Measurements from ENCODE around the gene MAP3K6.

Gene MAP3K6

DNA sequence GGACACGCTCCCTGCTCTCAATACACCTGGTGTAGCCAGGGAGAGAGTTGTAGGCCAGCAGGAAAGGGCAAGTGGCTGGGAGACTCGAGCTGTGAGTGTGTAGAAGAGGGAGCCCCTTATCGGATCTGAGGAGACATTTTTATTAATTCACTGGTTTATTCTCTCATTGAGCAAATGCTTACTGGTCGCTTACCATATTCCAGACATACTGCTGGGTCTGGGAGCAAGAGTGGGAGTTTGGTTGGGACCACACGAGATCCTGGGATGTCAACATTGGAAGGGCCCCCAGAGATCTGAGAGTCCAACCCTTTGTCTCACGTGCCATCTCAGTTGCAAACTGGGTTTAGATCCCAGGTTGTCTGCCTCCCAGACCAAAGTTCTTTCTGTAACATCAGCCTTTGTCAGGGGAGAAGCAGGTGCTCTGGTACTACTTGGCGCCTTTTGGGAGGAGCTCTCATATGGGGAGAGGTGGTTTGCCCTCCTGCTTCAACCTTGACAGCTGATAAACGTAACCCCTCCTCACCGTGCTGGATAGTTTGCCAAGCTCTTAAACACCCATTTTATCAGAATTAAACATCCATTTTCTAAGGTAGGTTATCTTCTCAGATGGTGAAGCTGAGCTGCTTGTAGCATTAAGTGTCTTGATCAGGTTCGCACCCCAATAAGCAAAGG is 44.1 kb downstream of the MAP3K6 start:
- peak overlapping the region; percentile 89 for H4K12ac ChIP-seq (ENCODE audit: low read depth, low read length)
- no peak for DNase-seq
- WGBS (ENCODE audit: extremely low coverage, insufficient coverage, insufficient read length): no CpG with 5 or more reads among the region's 10 CpGs
- peak overlapping the region; percentile 92 for H2AK5ac ChIP-seq (ENCODE audit: low read length)
- H4K91ac ChIP-seq (ENCODE audit: low read depth, low read length): peak overlapping the region; percentile 93
- H3K4me2 ChIP-seq (ENCODE audit: low read length): peak overlapping the region; percentile 83
- peak overlapping the region; percentile 96 for H4K8ac ChIP-seq (ENCODE audit: low read depth, low read length)
- peak overlapping the region; percentile 97 for H3K4ac ChIP-seq (ENCODE audit: low read depth, low read length)
- peak overlapping the region; percentile 87 for H3K18ac ChIP-seq (ENCODE audit: low read length)
- H2AFZ ChIP-seq (ENCODE audit: insufficient read depth, low read length, poor library complexity): peak overlapping the region; percentile 76
- H3K79me1 ChIP-seq (ENCODE audit: low read length): peaks cover 4% of the 10 kb centered on the region
- no peak overlapping the region for H2BK12ac ChIP-seq (ENCODE audit: low read length)
- no peaks in the 10 kb centered on the region for H3K27me3 ChIP-seq (ENCODE audit: insufficient read depth, low read length)
- no peaks in the 10 kb centered on the region for H3K9me3 ChIP-seq (ENCODE audit: insufficient read depth, low read depth, low read length)
- H3K36me3 ChIP-seq (ENCODE audit: control insufficient read depth in 1 of 2, insufficient read depth in 2 of 2, low read length in 2 of 2): peaks cover 9 to 14% of the 10 kb centered on the region in 2 experiments
- peaks cover 11% of the 10 kb centered on the region for H3K79me2 ChIP-seq (ENCODE audit: control insufficient read depth, insufficient read depth, low read length, poor library complexity)
- H3K27ac ChIP-seq (ENCODE audit: low read depth, low read length): peak overlapping the region; percentile 87
- peak overlapping the region; percentile 97 for H3K14ac ChIP-seq (ENCODE audit: low read length)
- peak overlapping the region; percentile 89 for H3K9ac ChIP-seq (ENCODE audit: low read length)
- H3K4me1 ChIP-seq (ENCODE audit: control insufficient read depth in 1 of 2, insufficient read depth in 2 of 2, low read length in 2 of 2): peaks cover 10 to 11% of the 10 kb centered on the region in 2 experiments
- peak overlapping the region; percentile 56 for H2BK120ac ChIP-seq (ENCODE audit: insufficient read depth, low read length, poor library complexity)
- H2BK5ac ChIP-seq (ENCODE audit: low read depth, low read length, poor library complexity): peak overlapping the region; percentile 66
- H3K23ac ChIP-seq (ENCODE audit: low read length): no peak overlapping the region
- H3K4me3 ChIP-seq (ENCODE audit: low read depth, low read length): peak overlapping the region; percentile 92

GRCh38 chr1:27321813-27322568 is 44.8 kb downstream of the MAP3K6 start, which contains the start of gene TMEM222:
Gene TMEM222 (plus strand): TSS chr1:27322163. CDS start chr1:27322198, 35 bp downstream.
- H3K9ac ChIP-seq (ENCODE audit: low read length): peak within 1 kb of the TSS; percentile 89
- H2AK5ac ChIP-seq (ENCODE audit: low read length): peak within 1 kb of the TSS; percentile 92
- H3K36me3 ChIP-seq (ENCODE audit: control insufficient read depth in 1 of 2, insufficient read depth in 2 of 2, low read length in 2 of 2): peaks cover 6 to 13% of the 10 kb centered on the region in 2 experiments
- H3K27ac ChIP-seq (ENCODE audit: low read depth, low read length): peak within 1 kb of the TSS; percentile 87
- H3K9me3 ChIP-seq (ENCODE audit: insufficient read depth, low read depth, low read length): no peaks in the 10 kb centered on the region
- peak within 1 kb of the TSS; percentile 93 for H4K91ac ChIP-seq (ENCODE audit: low read depth, low read length)
- peak within 1 kb of the TSS; percentile 97 for H3K14ac ChIP-seq (ENCODE audit: low read length)
- peak within 1 kb of the TSS; percentile 87 for H3K18ac ChIP-seq (ENCODE audit: low read length)
- H3K4ac ChIP-seq (ENCODE audit: low read depth, low read length): peak within 1 kb of the TSS; percentile 97
- H4K8ac ChIP-seq (ENCODE audit: low read depth, low read length): peak within 1 kb of the TSS; percentile 96
- peak within 1 kb of the TSS; percentile 56 for H2BK120ac ChIP-seq (ENCODE audit: insufficient read depth, low read length, poor library complexity)
- H4K12ac ChIP-seq (ENCODE audit: low read depth, low read length): peak within 1 kb of the TSS; percentile 89
- DNase-seq: peak; percentile 98
- H2BK5ac ChIP-seq (ENCODE audit: low read depth, low read length, poor library complexity): peak within 1 kb of the TSS; percentile 66
- H3K79me2 ChIP-seq (ENCODE audit: control insufficient read depth, insufficient read depth, low read length, poor library complexity): peaks cover 11% of the 10 kb centered on the region
- no CpG with 5 or more reads among the region's 67 CpGs for WGBS (ENCODE audit: extremely low coverage, insufficient coverage, insufficient read length)
- peaks cover 4% of the 10 kb centered on the region for H3K79me1 ChIP-seq (ENCODE audit: low read length)
- H3K27me3 ChIP-seq (ENCODE audit: insufficient read depth, low read length): no peaks in the 10 kb centered on the region
- H2AFZ ChIP-seq (ENCODE audit: insufficient read depth, low read length, poor library complexity): peak within 1 kb of the TSS; percentile 76
- H3K23ac ChIP-seq (ENCODE audit: low read length): no peak within 1 kb of the TSS
- H3K4me2 ChIP-seq (ENCODE audit: low read length): peak within 1 kb of the TSS; percentile 83
- peak within 1 kb of the TSS; percentile 92 for H3K4me3 ChIP-seq (ENCODE audit: low read depth, low read length)
- H2BK12ac ChIP-seq (ENCODE audit: low read length): peak within 1 kb of the TSS; percentile 16
- peaks cover 10 to 11% of the 10 kb centered on the region in 2 experiments for H3K4me1 ChIP-seq (ENCODE audit: control insufficient read depth in 1 of 2, insufficient read depth in 2 of 2, low read length in 2 of 2)

DNA sequence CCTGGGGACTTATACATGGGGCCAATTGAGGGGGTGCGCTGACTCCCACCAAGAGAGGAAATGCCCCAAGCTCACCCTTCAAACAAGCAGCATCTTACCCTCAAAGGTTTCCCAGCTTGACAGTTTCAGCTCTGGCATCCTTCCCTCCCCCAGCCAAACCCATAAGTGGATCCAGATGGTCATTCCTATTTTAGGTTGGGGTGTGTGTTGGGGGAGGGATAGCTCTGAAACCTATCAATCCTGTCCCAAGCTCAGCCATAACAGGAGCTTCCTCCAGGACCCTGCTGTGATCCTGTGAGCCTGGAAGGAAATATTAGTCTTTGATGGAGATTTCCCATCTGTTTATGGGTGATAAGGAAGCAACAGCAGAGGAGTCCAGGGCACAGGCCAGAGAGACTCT is 48.2 kb downstream of the MAP3K6 start:
- H3K36me3 ChIP-seq (ENCODE audit: control insufficient read depth in 1 of 2, insufficient read depth in 2 of 2, low read length in 2 of 2): no peaks in the 10 kb centered on the region
- peaks cover 5% of the 10 kb centered on the region in 2 experiments for H3K4me1 ChIP-seq (ENCODE audit: control insufficient read depth in 1 of 2, insufficient read depth in 2 of 2, low read length in 2 of 2)
- no peak overlapping the region for H3K23ac ChIP-seq (ENCODE audit: low read length)
- no peak overlapping the region for H3K4me3 ChIP-seq (ENCODE audit: low read depth, low read length)
- WGBS (ENCODE audit: extremely low coverage, insufficient coverage, insufficient read length): no CpG with 5 or more reads among the region's 1 CpG
- no peak overlapping the region for H4K8ac ChIP-seq (ENCODE audit: low read depth, low read length)
- peaks cover 4% of the 10 kb centered on the region for H3K79me1 ChIP-seq (ENCODE audit: low read length)
- no peak overlapping the region for H2AFZ ChIP-seq (ENCODE audit: insufficient read depth, low read length, poor library complexity)
- no peak overlapping the region for H2BK120ac ChIP-seq (ENCODE audit: insufficient read depth, low read length, poor library complexity)
- H4K91ac ChIP-seq (ENCODE audit: low read depth, low read length): no peak overlapping the region
- H2AK5ac ChIP-seq (ENCODE audit: low read length): no peak overlapping the region
- H2BK12ac ChIP-seq (ENCODE audit: low read length): no peak overlapping the region
- no peak overlapping the region for H3K18ac ChIP-seq (ENCODE audit: low read length)
- no peak overlapping the region for H3K9ac ChIP-seq (ENCODE audit: low read length)
- peaks cover 11% of the 10 kb centered on the region for H3K79me2 ChIP-seq (ENCODE audit: control insufficient read depth, insufficient read depth, low read length, poor library complexity)
- no peak overlapping the region for H3K14ac ChIP-seq (ENCODE audit: low read length)
- no peak overlapping the region for H3K4me2 ChIP-seq (ENCODE audit: low read length)
- H3K9me3 ChIP-seq (ENCODE audit: insufficient read depth, low read depth, low read length): no peaks in the 10 kb centered on the region
- H3K27me3 ChIP-seq (ENCODE audit: insufficient read depth, low read length): no peaks in the 10 kb centered on the region
- H2BK5ac ChIP-seq (ENCODE audit: low read depth, low read length, poor library complexity): no peak overlapping the region
- no peak overlapping the region for H3K27ac ChIP-seq (ENCODE audit: low read depth, low read length)
- no peak overlapping the region for H3K4ac ChIP-seq (ENCODE audit: low read depth, low read length)
- no peak for DNase-seq
- H4K12ac ChIP-seq (ENCODE audit: low read depth, low read length): no peak overlapping the region

GRCh38 chr1:27318136-27318535 is 48.6 kb downstream of the MAP3K6 start:
- Histone ChIP-seq H3K4me1 (ENCODE audit: control insufficient read depth in 1 of 2, insufficient read depth in 2 of 2, low read length in 2 of 2) (peaks cover 4 to 5% of the 10 kb centered on the region in 2 experiments), H3K79me2 (ENCODE audit: control insufficient read depth, insufficient read depth, low read length, poor library complexity) (peaks cover 11% of the 10 kb centered on the region), H3K9me3 (ENCODE audit: insufficient read depth, low read depth, low read length) (no peaks in the 10 kb centered on the region), H3K18ac (ENCODE audit: low read length) (no peak overlapping the region), H2AFZ (ENCODE audit: insufficient read depth, low read length, poor library complexity) (no peak overlapping the region), H4K8ac (ENCODE audit: low read depth, low read length) (no peak overlapping the region), H3K4me3 (ENCODE audit: low read depth, low read length) (no peak overlapping the region), H3K4ac (ENCODE audit: low read depth, low read length) (no peak overlapping the region), H3K9ac (ENCODE audit: low read length) (peak overlapping the region; percentile 29), H2BK12ac (ENCODE audit: low read length) (no peak overlapping the region), H3K14ac (ENCODE audit: low read length) (no peak overlapping the region), H3K27me3 (ENCODE audit: insufficient read depth, low read length) (no peaks in the 10 kb centered on the region), H3K36me3 (ENCODE audit: control insufficient read depth in 1 of 2, insufficient read depth in 2 of 2, low read length in 2 of 2) (no peaks in the 10 kb centered on the region), H3K23ac (ENCODE audit: low read length) (no peak overlapping the region), H3K79me1 (ENCODE audit: low read length) (peaks cover 4% of the 10 kb centered on the region), H4K12ac (ENCODE audit: low read depth, low read length) (no peak overlapping the region), H2BK120ac (ENCODE audit: insufficient read depth, low read length, poor library complexity) (no peak overlapping the region), H3K4me2 (ENCODE audit: low read length) (no peak overlapping the region), H4K91ac (ENCODE audit: low read depth, low read length) (no peak overlapping the region), H2BK5ac (ENCODE audit: low read depth, low read length, poor library complexity) (no peak overlapping the region), H2AK5ac (ENCODE audit: low read length) (no peak overlapping the region), H3K27ac (ENCODE audit: low read depth, low read length) (no peak overlapping the region)
- no CpG with 5 or more reads among the region's 4 CpGs for WGBS (ENCODE audit: extremely low coverage, insufficient coverage, insufficient read length)
- no peak for DNase-seq
